Measurements from ENCODE around the gene PLEKHG7.

DNA sequence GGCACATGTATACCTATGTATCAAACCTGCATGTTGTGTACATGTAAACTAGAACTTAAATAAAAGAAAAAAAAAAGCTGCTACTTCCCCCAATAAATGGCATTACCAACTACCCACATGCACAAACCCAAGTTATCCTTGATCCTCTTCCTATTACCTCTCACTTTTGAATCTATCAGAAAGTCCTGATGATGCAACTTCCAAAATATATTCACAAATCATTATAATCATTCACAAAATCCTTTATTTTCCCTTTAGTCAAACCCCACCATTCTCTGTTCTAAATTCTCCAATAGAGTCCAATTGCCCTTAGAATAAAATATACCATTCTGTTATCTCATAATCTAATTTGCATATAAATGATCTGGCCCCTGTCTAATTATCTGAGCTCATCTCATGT is 92.0 kb downstream of the PLEKHG7 start:
- TF ChIP-seq SNAI2 (CRISPR knock-in tag; IDR thresholded peaks at IDR 0.05) = no peak
- TF ChIP-seq CSDC2 (CRISPR knock-in tag; IDR thresholded peaks at IDR 0.05) = no peak
- no peak for TF ChIP-seq ARNTL (CRISPR knock-in tag; IDR thresholded peaks at IDR 0.05; ENCODE audit: borderline replicate concordance, low read depth)
- TF ChIP-seq ZFP3 (CRISPR knock-in tag; IDR thresholded peaks at IDR 0.05) = no peak
- TF ChIP-seq ISL1 (CRISPR knock-in tag; IDR thresholded peaks at IDR 0.05) = no peak
- no peak for TF ChIP-seq BACH2 (CRISPR knock-in tag; IDR thresholded peaks at IDR 0.05; ENCODE audit: borderline replicate concordance)
- TF ChIP-seq, protein P1, sequence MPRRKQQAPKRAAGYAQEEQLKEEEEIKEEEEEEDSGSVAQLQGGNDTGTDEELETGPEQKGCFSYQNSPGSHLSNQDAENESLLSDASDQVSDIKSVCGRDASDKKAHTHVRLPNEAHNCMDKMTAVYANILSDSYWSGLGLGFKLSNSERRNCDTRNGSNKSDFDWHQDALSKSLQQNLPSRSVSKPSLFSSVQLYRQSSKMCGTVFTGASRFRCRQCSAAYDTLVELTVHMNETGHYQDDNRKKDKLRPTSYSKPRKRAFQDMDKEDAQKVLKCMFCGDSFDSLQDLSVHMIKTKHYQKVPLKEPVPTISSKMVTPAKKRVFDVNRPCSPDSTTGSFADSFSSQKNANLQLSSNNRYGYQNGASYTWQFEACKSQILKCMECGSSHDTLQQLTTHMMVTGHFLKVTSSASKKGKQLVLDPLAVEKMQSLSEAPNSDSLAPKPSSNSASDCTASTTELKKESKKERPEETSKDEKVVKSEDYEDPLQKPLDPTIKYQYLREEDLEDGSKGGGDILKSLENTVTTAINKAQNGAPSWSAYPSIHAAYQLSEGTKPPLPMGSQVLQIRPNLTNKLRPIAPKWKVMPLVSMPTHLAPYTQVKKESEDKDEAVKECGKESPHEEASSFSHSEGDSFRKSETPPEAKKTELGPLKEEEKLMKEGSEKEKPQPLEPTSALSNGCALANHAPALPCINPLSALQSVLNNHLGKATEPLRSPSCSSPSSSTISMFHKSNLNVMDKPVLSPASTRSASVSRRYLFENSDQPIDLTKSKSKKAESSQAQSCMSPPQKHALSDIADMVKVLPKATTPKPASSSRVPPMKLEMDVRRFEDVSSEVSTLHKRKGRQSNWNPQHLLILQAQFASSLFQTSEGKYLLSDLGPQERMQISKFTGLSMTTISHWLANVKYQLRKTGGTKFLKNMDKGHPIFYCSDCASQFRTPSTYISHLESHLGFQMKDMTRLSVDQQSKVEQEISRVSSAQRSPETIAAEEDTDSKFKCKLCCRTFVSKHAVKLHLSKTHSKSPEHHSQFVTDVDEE (CRISPR knock-in tag; IDR thresholded peaks at IDR 0.05) = no peak
- no peak for TF ChIP-seq PATZ1 (CRISPR knock-in tag; IDR thresholded peaks at IDR 0.05; ENCODE audit: borderline replicate concordance)
- TF ChIP-seq RARB (CRISPR knock-in tag; IDR thresholded peaks at IDR 0.05) = no peak
- TF ChIP-seq POU6F1 (CRISPR knock-in tag; IDR thresholded peaks at IDR 0.05; ENCODE audit: borderline replicate concordance, low read depth) = no peak
- no peak for TF ChIP-seq ZFP30 (CRISPR knock-in tag; IDR thresholded peaks at IDR 0.05)
- TF ChIP-seq ZC3H10 (CRISPR knock-in tag; IDR thresholded peaks at IDR 0.05) = no peak
- no peak for TF ChIP-seq ZNF565 (CRISPR knock-in tag; conservative IDR thresholded peaks at IDR 0.05; ENCODE audit: low read depth)
